OCI-LY3 (cell line): ENCODE data around the gene GZMM.

ENCODE experiments used
- H2AFZ ChIP-seq: fragments of 200-600, 300-600 bp; shearing (Covaris generic); 2 replicates; pipeline ENCODE4 v1.6.0; 2014; ENCODE audit warnings: antibody characterized with exemption, low read depth, low read length
- H3K27ac ChIP-seq: fragments of 200-600, 300-600 bp; sonication (generic); 2 replicates; pipeline ENCODE4 v1.5.1; 2014; ENCODE audit warnings: mild to moderate bottlenecking, low read length, moderate library complexity, mixed read lengths
- H3K27me3 ChIP-seq: fragments of 200-600, 300-600 bp; sonication (generic); 2 replicates; pipeline ENCODE4 v1.6.1; 2014; ENCODE audit warnings: low read depth, low read length, mixed read lengths
- H3K36me3 ChIP-seq: fragments of 200-600, 300-600 bp; sonication (generic); replicated peaks from 2 replicates; pipeline ENCODE3; 2014; ENCODE audit warnings: low read depth, low read length, mixed read lengths
- H3K4me1 ChIP-seq: fragments of 300-600, 200-600 bp; sonication (generic); 2 replicates; pipeline ENCODE4 v1.6.1; 2014; ENCODE audit warnings: low read length, mixed read lengths
- H3K4me2 ChIP-seq: fragments of 200-600, 300-600 bp; sonication (generic); 2 replicates; pipeline ENCODE4 v1.6.1; 2014; ENCODE audit warnings: low read length, mixed read lengths
- H3K4me3 ChIP-seq: fragments of 300-600, 200-600 bp; sonication (generic); 2 replicates; pipeline ENCODE4 v1.5.1; 2014; ENCODE audit warnings: antibody characterized with exemption, mild to moderate bottlenecking, low read length, moderate library complexity
- H3K79me2 ChIP-seq: fragments of 300-600, 200-600 bp; shearing (Covaris generic); 2 replicates; pipeline ENCODE4 v1.6.1; 2014; ENCODE audit warnings: mild to moderate bottlenecking, low read length, mixed read lengths
- H3K9ac ChIP-seq: fragments of 300-600, 200-600 bp; shearing (Covaris generic); 2 replicates; pipeline ENCODE4 v1.6.0; 2014; ENCODE audit warnings: mild to moderate bottlenecking, low read length, moderate library complexity
- H3K9me3 ChIP-seq: fragments of 200-600, 300-600 bp; shearing (Covaris generic); 2 replicates; pipeline ENCODE4 v1.6.1; 2014; ENCODE audit warnings: low read length, mixed read lengths; ENCODE audit not compliant: insufficient read depth
- H4K20me1 ChIP-seq: fragments of 200-600, 300-600 bp; sonication (generic); 2 replicates; pipeline ENCODE4 v1.6.1; 2016; ENCODE audit warnings: low read length, mixed read lengths; ENCODE audit not compliant: insufficient read depth
- CTCF ChIP-seq: fragments of 200-600, 300-600 bp; sonication (generic); IDR thresholded peaks from 2 replicates; pipeline ENCODE4 v1.5.1; 2014; ENCODE audit warnings: antibody characterized with exemption, low read length, low read depth
- EZH2phosphoT487 ChIP-seq: fragments of 200-600 bp; shearing (Covaris generic); IDR thresholded peaks from 2 replicates; pipeline ENCODE4 v1.6.1; 2018; ENCODE audit warnings: antibody characterized with exemption, mixed run types, low read depth

The GZMM gene

GRCh38 chr19:597406-598315 lies 53.8 kb downstream of the GZMM start:
- Histone ChIP-seq H3K4me3 (no peak overlapping the region), H3K9me3 (no peaks in the 10 kb centered on the region), H3K36me3 (peaks cover 11% of the 10 kb centered on the region), H3K9ac (no peak overlapping the region), H4K20me1 (0 out of 2 replicates have a peak, but pooled peaks cover 2% of the 10 kb centered on the region), H3K4me2 (no peak overlapping the region), H3K4me1 (no peaks in the 10 kb centered on the region), H3K79me2 (no peaks in the 10 kb centered on the region), H2AFZ (no peak overlapping the region), H3K27me3 (no peaks in the 10 kb centered on the region), H3K27ac (no peak overlapping the region)
- TF ChIP-seq EZH2phosphoT487 (no peak), CTCF (no peak)
